ENCODE data around the gene CKMT1B. TPM values are rescaled to one million over a fixed set of nuclear protein-coding genes. Genes with fewer than 3 reads are reported as not detected.
"Not testable (repeated sequence)": the region's sequence is repeated elsewhere in the genome, so short reads cannot be mapped to it uniquely, and the experiment has no call there.

The CKMT1B gene
- polyA plus RNA-seq, 4 donors = 0.66 to 3.7 (median 2.3) TPM

DNA sequence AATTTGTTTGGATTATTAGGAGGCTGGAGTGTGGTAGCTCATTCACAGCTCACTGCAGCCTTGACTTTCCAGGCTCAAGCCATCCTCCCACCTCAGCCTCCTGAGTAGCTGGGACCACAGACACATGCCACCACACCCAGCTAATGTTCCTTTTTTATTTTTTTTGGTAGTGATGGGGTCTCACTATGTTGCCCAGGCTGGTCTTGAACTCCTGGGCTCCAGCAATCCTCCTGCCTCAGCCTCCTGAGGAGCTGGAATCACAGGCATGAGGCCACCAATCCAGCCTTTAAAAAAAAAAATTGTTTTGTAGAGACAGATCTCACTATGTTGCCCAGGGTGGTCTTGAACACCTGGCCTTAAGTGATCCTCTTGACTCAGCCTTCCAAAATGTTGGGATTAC lies 33.1 kb downstream of the CKMT1B start:
- DNase-seq (ENCODE audit: low read depth in 4 of 4, low spot score in 3 of 4) = not testable (repeated sequence)

DNA sequence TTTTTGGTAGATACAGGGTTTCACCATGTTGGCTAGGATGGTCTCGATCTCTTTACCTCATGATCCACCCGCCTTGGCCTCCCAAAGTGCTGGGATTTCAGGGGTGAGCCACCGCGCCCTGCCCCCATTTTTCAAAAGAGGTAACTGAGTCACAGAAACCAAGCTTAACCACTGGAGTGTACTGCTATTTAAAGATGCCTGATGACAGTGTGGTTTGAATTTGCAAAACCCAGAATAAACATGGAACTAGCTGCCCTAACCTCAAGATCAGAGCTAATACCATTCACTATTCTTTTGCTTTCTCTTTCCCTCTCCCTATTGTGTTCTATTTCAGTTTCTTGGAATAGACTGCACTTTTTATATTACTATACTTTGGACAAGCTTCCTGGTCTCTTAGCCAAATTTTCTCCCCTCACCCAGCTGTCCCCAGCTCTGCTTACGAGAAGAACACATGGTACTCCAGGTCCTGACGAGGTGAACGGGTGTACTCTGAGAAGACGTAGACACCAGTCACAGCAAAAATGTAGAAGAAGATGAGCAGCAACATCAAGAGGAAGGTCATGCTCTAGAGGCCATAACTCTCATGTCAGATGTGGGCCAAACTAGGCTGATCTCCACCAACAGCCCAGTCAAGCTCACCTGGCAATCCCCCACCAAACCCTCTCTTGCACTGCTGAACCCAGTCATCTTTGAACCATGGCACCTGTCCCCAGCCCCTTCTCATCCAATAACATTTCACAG lies 44.8 kb downstream of the CKMT1B start:
- DNase-seq (ENCODE audit: low read depth in 4 of 4, low spot score in 3 of 4) = not testable (repeated sequence)

Other genes starting within 250 kb of the CKMT1B start
- gene ZSCAN29, start 223.0 kb upstream of the CKMT1B start, polyA plus RNA-seq (ENCODE audit: insufficient read length in 4 of 4) = 10 to 100 TPM; 25.1 to 35.6 (median 26.6) TPM
- 10 to 100 TPM; 19.1 to 38.3 (median 25.2) TPM for gene TUBGCP4, start 222.9 kb upstream of the CKMT1B start, polyA plus RNA-seq (ENCODE audit: insufficient read length in 4 of 4)
- gene TP53BP1, start 100.9 kb upstream of the CKMT1B start, polyA plus RNA-seq (ENCODE audit: insufficient read length in 4 of 4) = 10 to 100 TPM; 58.1 to 92.9 (median 84.7) TPM
- 10 to 100 TPM in 1 of 4 donors, 1 to 10 TPM in 3; 8.0 to 14.7 (median 9.0) TPM for gene MAP1A, start 76.4 kb upstream of the CKMT1B start, polyA plus RNA-seq (ENCODE audit: insufficient read length in 4 of 4)
- 10 to 100 TPM; 11.4 to 33.2 (median 22.4) TPM for gene PPIP5K1, start 3.8 kb upstream of the CKMT1B start, polyA plus RNA-seq (ENCODE audit: insufficient read length in 4 of 4)
- 1 to 10 TPM in 2 of 4 donors, under 1 TPM in 2; 0.64 to 2.1 (median 1.2) TPM for gene STRC, start 24.8 kb downstream of the CKMT1B start, polyA plus RNA-seq (ENCODE audit: insufficient read length in 4 of 4)
- gene CATSPER2, start 54.8 kb downstream of the CKMT1B start, polyA plus RNA-seq (ENCODE audit: insufficient read length in 4 of 4) = 1 to 10 TPM; 2.3 to 10.0 (median 3.9) TPM
- 1 to 10 TPM in 3 of 4 donors, under 1 TPM in 1; 0.40 to 2.6 (median 1.7) TPM for gene CKMT1A, start 99.8 kb downstream of the CKMT1B start, polyA plus RNA-seq (ENCODE audit: insufficient read length in 4 of 4)
- gene PDIA3, start 152.4 kb downstream of the CKMT1B start, polyA plus RNA-seq (ENCODE audit: insufficient read length in 4 of 4) = 100 to 1,000 TPM; 487 to 703 (median 583) TPM
- gene ELL3, start 182.9 kb downstream of the CKMT1B start, polyA plus RNA-seq (ENCODE audit: insufficient read length in 4 of 4) = 1 to 10 TPM; 1.8 to 3.8 (median 2.9) TPM
- gene SERF2, start 198.3 kb downstream of the CKMT1B start, polyA plus RNA-seq (ENCODE audit: insufficient read length in 4 of 4) = 100 to 1,000 TPM; 568 to 773 (median 657) TPM
- gene SERINC4, start 206.2 kb downstream of the CKMT1B start, polyA plus RNA-seq (ENCODE audit: insufficient read length in 4 of 4) = under 1 TPM in 1 of 4 donors, not detected in 3; 0.81 TPM
- 10 to 100 TPM in 3 of 4 donors, 1 to 10 TPM in 1; 8.0 to 17.1 (median 12.9) TPM for gene HYPK, start 206.6 kb downstream of the CKMT1B start, polyA plus RNA-seq (ENCODE audit: insufficient read length in 4 of 4)
- gene MFAP1, start 230.7 kb downstream of the CKMT1B start, polyA plus RNA-seq (ENCODE audit: insufficient read length in 4 of 4) = 10 to 100 TPM; 46.8 to 74.9 (median 64.8) TPM
- 10 to 100 TPM; 13.6 to 17.0 (median 15.1) TPM for gene WDR76, start 233.0 kb downstream of the CKMT1B start, polyA plus RNA-seq (ENCODE audit: insufficient read length in 4 of 4)